GM04503 (cell line): ENCODE data around the gene HKDC1.

Experiments
- DNase-seq: peaks from one replicate; pipeline ENCODE4 v3.0.0-alpha.2; 2012; ENCODE audit warnings: low read depth

Gene HKDC1

GRCh38 chr10:69217119-69217754 is 2.9 kb upstream of the HKDC1 start:
- peak; percentile 76 for DNase-seq

GRCh38 chr10:69218831-69219230 is 1.3 kb upstream of the HKDC1 start:
- no peak for DNase-seq

- DNase-seq, result no peak
Observed at GRCh38 chr10:69220507-69220906, 375 bp downstream of the HKDC1 start.

- no peak for DNase-seq
Observed at GRCh38 chr10:69222157-69223027, 2.3 kb downstream of the HKDC1 start.

GRCh38 chr10:69223028-69223342 is 2.9 kb downstream of the HKDC1 start:
- DNase-seq, result no peak

- no peak for DNase-seq
Observed at GRCh38 chr10:69224862-69225657, 4.9 kb downstream of the HKDC1 start.

GRCh38 chr10:69225681-69226080 is 5.5 kb downstream of the HKDC1 start:
- DNase-seq, result no peak

- DNase-seq, result no peak
Observed at GRCh38 chr10:69226919-69227450, 6.9 kb downstream of the HKDC1 start.

- DNase-seq, result no peak
Observed at GRCh38 chr10:69228151-69228550, 8.0 kb downstream of the HKDC1 start.

- no peak for DNase-seq
Observed at GRCh38 chr10:69229616-69229916, 9.4 kb downstream of the HKDC1 start.

- DNase-seq, result no peak
Observed at GRCh38 chr10:69230128-69230527, 10.0 kb downstream of the HKDC1 start.

GRCh38 chr10:69232252-69232651 is 12.1 kb downstream of the HKDC1 start:
- DNase-seq, result no peak

- no peak for DNase-seq
Observed at GRCh38 chr10:69232736-69233480, 12.8 kb downstream of the HKDC1 start.

- no peak for DNase-seq
Observed at GRCh38 chr10:69234447-69234846, 14.3 kb downstream of the HKDC1 start.

GRCh38 chr10:69237528-69238159 is 17.5 kb downstream of the HKDC1 start:
- no peak for DNase-seq

- no peak for DNase-seq
Observed at GRCh38 chr10:69239136-69239535, 19.0 kb downstream of the HKDC1 start.

- DNase-seq, result no peak
Observed at GRCh38 chr10:69239816-69240434, 19.8 kb downstream of the HKDC1 start.

- DNase-seq, result no peak
Observed at GRCh38 chr10:69240455-69240854, 20.3 kb downstream of the HKDC1 start.

GRCh38 chr10:69241575-69241974 is 21.4 kb downstream of the HKDC1 start:
- no peak for DNase-seq

GRCh38 chr10:69242040-69242851 is 22.1 kb downstream of the HKDC1 start:
- DNase-seq, result no peak
